Activated gamma-delta T cell treated with anti-CD3 and anti-CD28 coated beads, Interleukin-2, amount 50 U/mL, for 16 hours (primary cell): ENCODE data around the gene CREB3L1.
"Not testable (repeated sequence)": the region's sequence is repeated elsewhere in the genome, so short reads cannot be mapped to it uniquely, and the experiment has no call there.

Source experiments
- DNase-seq: peaks from one replicate; pipeline ENCODE4 v3.0.0-alpha.2; 2020; ENCODE audit warnings: low read depth

Gene CREB3L1

GRCh38 chr11:46295312-46296058, 18.0 kb downstream of the CREB3L1 start:
- DNase-seq: peak; percentile 48

GRCh38 chr11:46296059-46296527, 18.6 kb downstream of the CREB3L1 start:
- no peak for DNase-seq

GRCh38 chr11:46296528-46297448, 19.3 kb downstream of the CREB3L1 start:
- no peak for DNase-seq

GRCh38 chr11:46298699-46299433, 21.4 kb downstream of the CREB3L1 start:
- DNase-seq: no peak

- no peak for DNase-seq
Measured at GRCh38 chr11:46299451-46299961, 22.0 kb downstream of the CREB3L1 start.

- no peak for DNase-seq
Measured at GRCh38 chr11:46300270-46300669, 22.8 kb downstream of the CREB3L1 start.

GRCh38 chr11:46302866-46303265, 25.4 kb downstream of the CREB3L1 start:
- no peak for DNase-seq

- not testable (repeated sequence) for DNase-seq
Measured at GRCh38 chr11:46304036-46304435, 26.6 kb downstream of the CREB3L1 start.

GRCh38 chr11:46304605-46305179, 27.2 kb downstream of the CREB3L1 start:
- no peak for DNase-seq

GRCh38 chr11:46305295-46305694, 27.8 kb downstream of the CREB3L1 start:
- no peak for DNase-seq

- DNase-seq: no peak
Measured at GRCh38 chr11:46306296-46306853, 28.9 kb downstream of the CREB3L1 start.

GRCh38 chr11:46307369-46307768, 29.9 kb downstream of the CREB3L1 start:
- DNase-seq: no peak

- no peak for DNase-seq
Measured at GRCh38 chr11:46307785-46308341, 30.4 kb downstream of the CREB3L1 start.

- DNase-seq: peak; percentile 46
Measured at GRCh38 chr11:46308631-46309419, 31.4 kb downstream of the CREB3L1 start.

- DNase-seq: no peak
Measured at GRCh38 chr11:46309814-46310259, 32.4 kb downstream of the CREB3L1 start.

- DNase-seq: peak; percentile 68
Measured at GRCh38 chr11:46315033-46315738, 37.7 kb downstream of the CREB3L1 start.

- no peak for DNase-seq
Measured at GRCh38 chr11:46315783-46316563, 38.5 kb downstream of the CREB3L1 start.

- DNase-seq: no peak
Measured at GRCh38 chr11:46319074-46319453, 41.6 kb downstream of the CREB3L1 start.

- DNase-seq: no peak
Measured at GRCh38 chr11:46321757-46322156, 44.3 kb downstream of the CREB3L1 start.
